ENCODE measurements around the gene FBXO42.

FBXO42 gene

DNA sequence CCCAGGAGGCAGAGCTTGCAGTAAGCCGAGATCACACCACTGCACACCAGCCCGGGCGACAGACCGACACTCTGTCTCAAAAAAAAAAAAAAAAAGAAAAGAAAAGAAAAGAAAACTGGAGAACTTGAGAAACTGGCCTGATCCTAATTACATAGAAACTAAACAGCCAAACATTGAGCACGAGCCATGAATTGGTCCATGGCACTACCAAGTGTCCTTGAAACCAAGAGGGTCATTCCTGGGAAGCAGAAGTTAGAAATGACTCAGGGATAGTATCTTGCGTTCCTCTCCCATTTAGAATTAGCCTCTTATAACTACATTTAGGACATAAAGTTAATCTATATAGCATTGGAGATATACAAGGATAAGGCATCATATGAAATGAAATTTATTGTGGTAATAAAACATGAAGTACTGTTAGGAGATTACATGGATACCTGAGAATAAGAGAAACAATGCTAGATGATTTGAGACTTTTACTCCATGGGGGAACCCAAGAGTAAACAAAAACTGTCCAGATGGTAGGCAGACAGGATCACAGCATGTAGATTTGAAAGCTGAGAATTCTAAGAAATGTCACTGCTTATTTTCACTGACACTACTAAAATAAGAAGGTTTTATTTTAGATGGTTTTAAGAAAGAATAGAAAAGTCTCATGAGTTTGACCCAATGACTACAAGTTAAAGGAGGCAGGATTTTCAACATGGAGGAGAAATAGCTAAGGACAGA is 75.8 kb downstream of the FBXO42 start:
- no peak for DNase-seq
- TF ChIP-seq, protein P1, sequence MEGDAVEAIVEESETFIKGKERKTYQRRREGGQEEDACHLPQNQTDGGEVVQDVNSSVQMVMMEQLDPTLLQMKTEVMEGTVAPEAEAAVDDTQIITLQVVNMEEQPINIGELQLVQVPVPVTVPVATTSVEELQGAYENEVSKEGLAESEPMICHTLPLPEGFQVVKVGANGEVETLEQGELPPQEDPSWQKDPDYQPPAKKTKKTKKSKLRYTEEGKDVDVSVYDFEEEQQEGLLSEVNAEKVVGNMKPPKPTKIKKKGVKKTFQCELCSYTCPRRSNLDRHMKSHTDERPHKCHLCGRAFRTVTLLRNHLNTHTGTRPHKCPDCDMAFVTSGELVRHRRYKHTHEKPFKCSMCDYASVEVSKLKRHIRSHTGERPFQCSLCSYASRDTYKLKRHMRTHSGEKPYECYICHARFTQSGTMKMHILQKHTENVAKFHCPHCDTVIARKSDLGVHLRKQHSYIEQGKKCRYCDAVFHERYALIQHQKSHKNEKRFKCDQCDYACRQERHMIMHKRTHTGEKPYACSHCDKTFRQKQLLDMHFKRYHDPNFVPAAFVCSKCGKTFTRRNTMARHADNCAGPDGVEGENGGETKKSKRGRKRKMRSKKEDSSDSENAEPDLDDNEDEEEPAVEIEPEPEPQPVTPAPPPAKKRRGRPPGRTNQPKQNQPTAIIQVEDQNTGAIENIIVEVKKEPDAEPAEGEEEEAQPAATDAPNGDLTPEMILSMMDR (IDR thresholded peaks at IDR 0.05; ENCODE audit: low read depth, low read length), result no peak
- Histone ChIP-seq H3K9me3 (ENCODE audit: severe bottlenecking) (no peaks in the 10 kb centered on the region), H3K36me3 (no peaks in the 10 kb centered on the region), H3K27me3 (ENCODE audit: insufficient read depth, low read depth, severe bottlenecking) (no peaks in the 10 kb centered on the region), H3K27ac (no peak overlapping the region), H3K4me3 (ENCODE audit: low read depth, low read length) (no peak overlapping the region)

DNA sequence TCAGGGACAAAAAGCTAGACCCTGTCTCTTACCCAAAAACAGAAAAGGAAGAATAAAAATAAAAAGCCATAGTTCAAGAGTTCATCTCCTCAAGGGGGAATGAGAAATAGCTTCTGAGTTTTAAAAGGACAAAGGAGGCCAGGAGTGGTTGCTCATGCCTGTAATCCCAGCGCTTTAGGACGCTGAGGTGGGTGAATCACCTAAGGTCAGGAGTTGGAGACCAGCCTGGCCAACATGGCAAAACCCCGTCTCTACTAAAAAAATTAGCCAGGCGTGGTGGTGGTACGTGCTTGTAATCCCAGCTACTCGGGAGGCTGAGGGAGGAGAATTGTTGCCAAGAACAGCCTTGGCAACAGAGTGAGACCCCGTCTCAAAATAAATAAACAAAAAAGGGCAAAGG is 76.7 kb downstream of the FBXO42 start:
- Histone ChIP-seq H3K9me3 (ENCODE audit: severe bottlenecking) (no peaks in the 10 kb centered on the region), H3K36me3 (no peaks in the 10 kb centered on the region), H3K27ac (no peak overlapping the region), H3K4me3 (ENCODE audit: low read depth, low read length) (no peak overlapping the region), H3K27me3 (ENCODE audit: insufficient read depth, low read depth, severe bottlenecking) (no peaks in the 10 kb centered on the region)
- TF ChIP-seq, protein P1 (IDR thresholded peaks at IDR 0.05; ENCODE audit: low read depth, low read length), result no peak
- no peak for DNase-seq

DNA sequence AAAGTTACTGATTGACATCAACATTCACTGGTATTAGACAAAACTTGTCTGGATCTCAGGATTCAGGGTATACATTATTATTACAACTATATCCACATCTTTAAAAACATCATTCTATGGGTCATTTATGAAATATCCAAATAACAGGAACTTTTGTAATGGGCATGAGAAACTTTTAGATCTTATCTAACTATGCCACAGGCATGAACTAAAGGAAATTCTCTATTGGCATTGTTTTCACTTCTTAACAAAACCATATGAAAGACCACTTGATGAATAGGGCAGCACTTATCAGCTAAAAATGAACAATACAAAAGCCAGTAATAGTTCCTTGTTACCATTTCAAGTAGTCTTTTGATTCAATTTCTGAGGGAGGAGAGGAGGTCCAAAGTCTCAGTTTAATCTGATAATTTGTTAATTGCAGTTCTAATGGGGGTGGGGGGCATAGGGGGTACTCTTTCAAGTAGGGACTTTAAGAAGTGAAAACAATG is 84.5 kb downstream of the FBXO42 start:
- no peak for DNase-seq
- Histone ChIP-seq H3K36me3 (no peaks in the 10 kb centered on the region; the same call in 1 of the 2 replicates), H3K27me3 (ENCODE audit: insufficient read depth, low read depth, severe bottlenecking) (no peaks in the 10 kb centered on the region), H3K4me3 (ENCODE audit: low read depth, low read length) (no peak overlapping the region), H3K9me3 (ENCODE audit: severe bottlenecking) (no peaks in the 10 kb centered on the region), H3K27ac (no peak overlapping the region)
- TF ChIP-seq, protein P1 (IDR thresholded peaks at IDR 0.05; ENCODE audit: low read depth, low read length), result no peak

DNA sequence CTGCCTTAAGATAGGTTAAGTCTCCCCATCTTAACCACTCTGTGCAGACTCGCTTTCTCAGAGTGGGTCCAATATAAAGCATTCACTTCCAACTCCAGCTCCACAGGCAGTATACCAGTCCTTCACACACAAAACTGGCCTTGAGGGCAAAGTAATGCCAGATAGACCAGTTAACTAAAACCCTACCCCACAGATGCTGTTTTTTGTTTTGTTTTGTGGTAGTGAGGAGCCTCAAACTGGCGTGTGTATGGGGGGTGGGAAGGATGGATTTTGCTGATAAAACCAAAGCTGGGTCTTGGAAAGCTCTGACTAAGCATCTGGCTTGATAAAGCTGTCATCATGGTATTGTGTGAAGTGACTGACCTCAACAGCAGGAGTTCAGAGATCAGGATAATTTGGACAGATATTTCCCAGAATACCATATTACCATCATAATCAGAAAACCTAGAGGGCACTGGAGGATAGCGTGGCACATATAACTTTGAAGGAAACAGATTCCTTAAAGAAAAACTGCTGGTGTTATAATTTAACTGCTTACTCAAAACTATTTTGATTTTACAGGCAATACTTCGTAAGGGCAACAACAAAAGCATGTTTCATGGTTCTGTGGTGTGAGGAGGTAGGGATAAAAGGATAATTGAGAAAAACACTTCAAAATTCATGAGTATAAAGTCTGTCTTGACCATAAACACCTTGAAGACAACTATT is 85.7 kb downstream of the FBXO42 start:
- H3K27me3 ChIP-seq (ENCODE audit: insufficient read depth, low read depth, severe bottlenecking), result no peaks in the 10 kb centered on the region
- no peak for DNase-seq
- TF ChIP-seq, protein P1 (IDR thresholded peaks at IDR 0.05; ENCODE audit: low read depth, low read length), result no peak
- no peaks in the 10 kb centered on the region; the same call in 1 of the 2 replicates for H3K36me3 ChIP-seq
- H3K9me3 ChIP-seq (ENCODE audit: severe bottlenecking), result no peaks in the 10 kb centered on the region
- H3K27ac ChIP-seq, result no peak overlapping the region
- no peak overlapping the region for H3K4me3 ChIP-seq (ENCODE audit: low read depth, low read length)

DNA sequence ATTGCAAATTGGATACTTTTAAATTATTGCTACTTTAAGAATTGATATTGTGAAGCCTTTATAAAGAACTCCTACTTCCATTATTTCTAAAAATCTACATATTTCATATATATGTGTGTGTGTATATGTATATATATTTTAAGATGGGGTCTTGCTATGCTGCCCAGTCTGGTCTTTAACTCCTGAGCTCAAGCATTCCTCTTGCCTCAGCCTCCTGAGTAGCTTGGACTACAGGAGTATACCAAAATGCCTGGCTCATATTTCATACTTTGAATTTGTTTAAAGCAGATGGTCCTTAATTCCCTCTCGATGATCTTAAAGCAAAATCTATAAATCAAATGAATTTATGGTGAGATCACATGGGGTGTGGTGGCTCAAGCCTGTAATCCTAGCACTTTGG is 90.2 kb downstream of the FBXO42 start:
- no peak for DNase-seq
- no peaks in the 10 kb centered on the region for H3K36me3 ChIP-seq
- no peak overlapping the region for H3K4me3 ChIP-seq (ENCODE audit: low read depth, low read length)
- H3K27ac ChIP-seq, result no peak overlapping the region
- TF ChIP-seq, protein P1 (IDR thresholded peaks at IDR 0.05; ENCODE audit: low read depth, low read length), result no peak
- no peaks in the 10 kb centered on the region for H3K27me3 ChIP-seq (ENCODE audit: insufficient read depth, low read depth, severe bottlenecking)
- H3K9me3 ChIP-seq (ENCODE audit: severe bottlenecking), result no peaks in the 10 kb centered on the region

Data from WERI-Rb-1 (cell line).